Esophagus squamous epithelium (tissue), 5 donors: ENCODE measurements around the gene KNSTRN. TPM values are rescaled to one million over a fixed set of nuclear protein-coding genes. Genes with fewer than 3 reads are reported as not detected.

Experiments used
- DNase-seq: peaks from one replicate; lab custom pipeline; 2025; lab: John Stamatoyannopoulos, UW
- H3K27ac ChIP-seq, 4 donors: fragments of 200-600 bp; sonication (generic); one replicate each; pipeline ENCODE4 v1.5.1; 2016 to 2019; ENCODE audit warnings: mild to moderate bottlenecking in 1 of 4
- H3K27me3 ChIP-seq, 4 donors: fragments of 200-600 bp; sonication (generic); 1 replicate in 3 of 4; 2 replicates in 1 of 4; pipeline versions ENCODE4 v1.5.1 to v1.6.0; 2017 to 2021; ENCODE audit warnings: antibody characterized with exemption in 1 of 4
- H3K36me3 ChIP-seq, 3 donors: fragments of 200-600 bp; sonication (generic); one replicate each; pipeline ENCODE4 v1.5.1; 2016 to 2019
- H3K4me1 ChIP-seq, 3 donors: fragments of 200-600 bp; sonication (generic); one replicate each; pipeline ENCODE4 v1.5.1; 2017 to 2019
- H3K4me3 ChIP-seq, 4 donors: fragments of 200-600 bp; sonication (generic); 1 replicate in 3 of 4; 2 replicates in 1 of 4; pipeline ENCODE4 v1.5.1; 2016 to 2019; ENCODE audit warnings: mild to moderate bottlenecking in 2 of 4, moderate library complexity in 1 of 4
- H3K9me3 ChIP-seq, 3 donors: fragments of 200-600 bp; sonication (generic); one replicate each; pipeline ENCODE4 v1.5.1; 2016 to 2019
- CTCF ChIP-seq, 6 experiments: fragments of 450-650 bp in 4 of 6; fragments of 200-600 bp in 2 of 6; sonication (generic) in 2 of 6; IDR thresholded peaks; one replicate each; pipeline ENCODE4 v1.5.1; 2016 to 2019; ENCODE audit warnings: antibody characterized with exemption in 6 of 6, mild to moderate bottlenecking in 4 of 6, moderate library complexity in 4 of 6
- POLR2A ChIP-seq, 4 donors: fragments of 450-650 bp; IDR thresholded peaks; one replicate each; pipeline ENCODE4 v1.6.1; 2017; ENCODE audit warnings: antibody characterized with exemption in 4 of 4, mild to moderate bottlenecking in 4 of 4, moderate library complexity in 3 of 4
- WGBS, 2 donors: methylation state at CpG; one replicate each; pipeline ENCODE4 v1.1.5; 2018; 5-methylcytosine and 5-hydroxymethylcytosine counted together
- intact Hi-C: fragments of 100-400 bp; cut with DNase I; formaldehyde crosslinking; loops from one replicate; pipeline ENCODE4 v1.15.0; 2022
- total RNA-seq, 4 donors: library from RNA; depleted of rRNA; stranded (reverse); fragments of >200 nt; gene quantifications; one replicate each; pipeline ENCODE4 v1.1.0, GENCODE V29; 2016
- donor health status: DM: yes; HTN: yes; CAD: no.

Gene KNSTRN
- total RNA-seq, 4 donors from 2014 or later, result 11.3 to 22.0 (median 17.3) TPM

- WGBS, 2 donors, result 80% methylated on average over 1 of the region's 5 CpGs; no CpG with 5 or more reads in 1 of the 2 donors
- Histone ChIP-seq H3K9me3 (no peaks in the 10 kb centered on the region), H3K36me3 (no peaks in the 10 kb centered on the region), H3K27me3 (peaks cover 0 to 15% (median 0%) of the 10 kb centered on the region in 4 donors), H3K4me1 (peaks cover 10 to 24% (median 11%) of the 10 kb centered on the region in 3 donors), H3K27ac (no peak overlapping the region), H3K4me3 (no peak overlapping the region)
- TF ChIP-seq CTCF (IDR thresholded peaks at IDR 0.05) (no peak), POLR2A (IDR thresholded peaks at IDR 0.05) (no peak)
- DNase-seq, result no peak
- intact Hi-C loops, result no loop called here
These were observed 26.4 kb upstream of the KNSTRN start for GRCh38 chr15:40355976-40356585.

- TF ChIP-seq CTCF (IDR thresholded peaks at IDR 0.05), result no peak
- no peak for TF ChIP-seq POLR2A (IDR thresholded peaks at IDR 0.05)
- Histone ChIP-seq H3K27me3 (peaks cover 0 to 15% (median 0%) of the 10 kb centered on the region in 4 donors), H3K36me3 (no peaks in the 10 kb centered on the region), H3K4me1 (peaks cover 10 to 24% (median 11%) of the 10 kb centered on the region in 3 donors), H3K27ac (no peak overlapping the region), H3K9me3 (no peaks in the 10 kb centered on the region), H3K4me3 (peak overlapping the region in 1 of 4 donors; percentile 45)
- WGBS, 2 donors, result 100% methylated on average over 1 of the region's 1 CpG; no CpG with 5 or more reads in 1 of the 2 donors
- no peak for DNase-seq
- intact Hi-C loops, result no loop called here
These were observed 25.3 kb upstream of the KNSTRN start for GRCh38 chr15:40357246-40357645.

GRCh38 chr15:40357723-40358470 is 24.6 kb upstream of the KNSTRN start, which contains the start of gene DISP2:
Gene DISP2 (plus strand): TSS chr15:40358219. CDS start chr15:40358322, 103 bp downstream.
- intact Hi-C loops, result no loop called here
- peak within 1 kb of the TSS; percentile 26 to 67 (median 48) for H3K4me3 ChIP-seq
- no peaks in the 10 kb centered on the region for H3K9me3 ChIP-seq
- TF ChIP-seq CTCF (IDR thresholded peaks at IDR 0.05) (peak in 2 of 6 experiments; percentile 4 to 52), POLR2A (IDR thresholded peaks at IDR 0.05) (no peak)
- no peak for DNase-seq
- 21 to 32% methylated on average over 9 of the region's 82 CpGs for WGBS, 2 donors
- peaks cover 10 to 24% (median 11%) of the 10 kb centered on the region in 3 donors for H3K4me1 ChIP-seq
- H3K27ac ChIP-seq, result no peak within 1 kb of the TSS
- peaks cover 0 to 15% (median 0%) of the 10 kb centered on the region in 4 donors for H3K27me3 ChIP-seq
- no peaks in the 10 kb centered on the region for H3K36me3 ChIP-seq

- Histone ChIP-seq H3K4me1 (peaks cover 10 to 24% (median 11%) of the 10 kb centered on the region in 3 donors), H3K4me3 (peak overlapping the region; percentile 26 to 67 (median 48)), H3K27me3 (peaks cover 0 to 18% (median 0%) of the 10 kb centered on the region in 4 donors), H3K9me3 (no peaks in the 10 kb centered on the region), H3K27ac (no peak overlapping the region), H3K36me3 (no peaks in the 10 kb centered on the region)
- no peak for DNase-seq
- TF ChIP-seq POLR2A (IDR thresholded peaks at IDR 0.05) (no peak), CTCF (IDR thresholded peaks at IDR 0.05) (peak in 1 of 6 experiments; percentile 1)
- 12 to 20% methylated on average over 7 to 9 of the region's 31 CpGs for WGBS, 2 donors
- intact Hi-C loops, result no loop called here
These were observed 23.8 kb upstream of the KNSTRN start for GRCh38 chr15:40358471-40359353.
